ENCODE results near the gene ITGB2.

The ITGB2 gene

GRCh38 chr21:44920694-44921604 lies at the start of gene ITGB2:
Gene ITGB2 (minus strand): TSS chr21:44920899. CDS start chr21:44910782, 10,117 bp downstream.
- DNase-seq (ENCODE audit: low read depth): no peak

- no peak for DNase-seq (ENCODE audit: low read depth)
These were observed 49.4 kb upstream of the ITGB2 start for GRCh38 chr21:44969931-44970755.

- DNase-seq (ENCODE audit: low read depth): no peak
These were observed 48.5 kb upstream of the ITGB2 start for GRCh38 chr21:44969066-44969670.

GRCh38 chr21:44967082-44968047 lies 46.7 kb upstream of the ITGB2 start:
- no peak for DNase-seq (ENCODE audit: low read depth)

GRCh38 chr21:44966135-44967081 lies 45.7 kb upstream of the ITGB2 start:
- no peak for DNase-seq (ENCODE audit: low read depth)

GRCh38 chr21:44965251-44966022 lies 44.7 kb upstream of the ITGB2 start:
- no peak for DNase-seq (ENCODE audit: low read depth)

- DNase-seq (ENCODE audit: low read depth): no peak
These were observed 43.7 kb upstream of the ITGB2 start for GRCh38 chr21:44964381-44964780.

GRCh38 chr21:44962403-44962966 lies 41.8 kb upstream of the ITGB2 start:
- DNase-seq (ENCODE audit: low read depth): no peak

GRCh38 chr21:44960141-44961092 lies 39.7 kb upstream of the ITGB2 start:
- DNase-seq (ENCODE audit: low read depth): no peak

GRCh38 chr21:44959376-44960091 lies 38.8 kb upstream of the ITGB2 start:
- no peak for DNase-seq (ENCODE audit: low read depth)

- DNase-seq (ENCODE audit: low read depth): no peak
These were observed 37.9 kb upstream of the ITGB2 start for GRCh38 chr21:44958471-44959191.

- no peak for DNase-seq (ENCODE audit: low read depth)
These were observed 37.3 kb upstream of the ITGB2 start for GRCh38 chr21:44957901-44958451.

GRCh38 chr21:44957047-44957831 lies 36.5 kb upstream of the ITGB2 start:
- DNase-seq (ENCODE audit: low read depth): no peak

- no peak for DNase-seq (ENCODE audit: low read depth)
These were observed 35.8 kb upstream of the ITGB2 start for GRCh38 chr21:44956356-44957046.

GRCh38 chr21:44955798-44956175 lies 35.1 kb upstream of the ITGB2 start:
- DNase-seq (ENCODE audit: low read depth): no peak
